Panc1 (cell line): ENCODE data around the gene MAGEH1. TPM values are rescaled to one million over a fixed set of nuclear protein-coding genes. Genes with fewer than 3 reads are reported as not detected.

Source experiments
- ATAC-seq: fragments of 200-7000 bp; cut with Tn5 transposase; 2 replicates; pipeline ENCODE4 v1.9.1; 2020; ENCODE audit warnings: mild to moderate bottlenecking, moderate library complexity
- BruUV-seq: library from RNA; stranded (reverse); fragments of 400-500 nt; replicated peaks from 2 replicates; lab custom pipeline; 2021; lab: Mats Ljungman, UMichigan
- CTCF ChIA-PET: fragments of 300-600 bp; sonication (Branson Sonifier 250); formaldehyde crosslinking; loops from one replicate; lab custom pipeline; 2022; ENCODE audit warnings: antibody characterized with exemption; lab: Charles Lee
- POLR2A ChIA-PET: fragments of 300-600 bp; sonication (Branson Sonifier 250); formaldehyde crosslinking; loops from one replicate; lab custom pipeline; 2022; ENCODE audit warnings: antibody characterized with exemption; lab: Charles Lee
- DNase-seq: peaks from one replicate; pipeline ENCODE4 v3.0.0-alpha.2; 2010; ENCODE audit warnings: low read depth, low spot score
- H3K27ac ChIP-seq: 2 replicates; pipeline ENCODE4 v1.5.1; 2011; ENCODE audit warnings: mild to moderate bottlenecking, low read length, inconsistent platforms
- H3K27me3 ChIP-seq: fragments of 200-500 bp; sonication (Bioruptor generic); 2 replicates; pipeline ENCODE4 v1.6.0; 2014; ENCODE audit warnings: low read length, inconsistent platforms; ENCODE audit not compliant: control insufficient read depth, insufficient read depth
- H3K36me3 ChIP-seq: fragments of 200-500 bp; sonication (Bioruptor generic); 2 replicates; pipeline ENCODE4 v1.5.1; 2014; ENCODE audit warnings: inconsistent platforms, mild to moderate bottlenecking, low read length, moderate library complexity; ENCODE audit not compliant: control insufficient read depth, insufficient read depth
- H3K4me1 ChIP-seq: 2 replicates; pipeline ENCODE4 v1.5.1; 2011; ENCODE audit warnings: inconsistent platforms, mild to moderate bottlenecking, low read length, moderate library complexity; ENCODE audit not compliant: control insufficient read depth, insufficient read depth
- H3K4me3 ChIP-seq, 2 experiments: 2 replicates each; pipeline ENCODE4 v1.5.1; 2011 to 2012; ENCODE audit warnings: low read depth in 2 of 2, low read length in 2 of 2, mild to moderate bottlenecking in 2 of 2, inconsistent platforms in 1 of 2, moderate library complexity in 1 of 2
- H3K9me3 ChIP-seq: fragments of 200-500 bp; sonication (Bioruptor generic); 2 replicates; pipeline ENCODE4 v1.5.1; 2014; ENCODE audit warnings: low read depth, mild to moderate bottlenecking, inconsistent platforms, low read length, moderate library complexity; ENCODE audit not compliant: control insufficient read depth, insufficient read depth
- POLR2AphosphoS5 ChIP-seq: IDR thresholded peaks from 2 replicates; pipeline ENCODE4 v1.6.1; 2012; ENCODE audit warnings: mild to moderate bottlenecking, low read depth, low read length, moderate library complexity
- SIN3A ChIP-seq: IDR thresholded peaks from 2 replicates; pipeline ENCODE4 v1.6.1; 2012; ENCODE audit warnings: low read depth, mild to moderate bottlenecking, low read length, moderate library complexity, borderline replicate concordance; ENCODE audit not compliant: insufficient read depth
- TCF7L2 ChIP-seq: IDR thresholded peaks from 2 replicates; pipeline ENCODE4 v1.6.1; 2011; ENCODE audit warnings: mild to moderate bottlenecking, low read depth, low read length, inconsistent platforms
- in situ Hi-C: cut with HindIII; loops from 2 replicates; pipeline ENCODE4 v1.10.0; 2016; ENCODE audit warnings: low sequenced_read_pairs, low pct_unique_long_range_greater_than_20kb
- intact Hi-C: fragments of 100-400 bp; cut with micrococcal nuclease; formaldehyde crosslinking; loops from one replicate; pipeline ENCODE4 v1.10.0; 2022; ENCODE audit not compliant: unreplicated experiment
- total RNA-seq: library from RNA; stranded (reverse); gene quantifications from one replicate; pipeline ENCODE4 v1.2.1, GENCODE V29; 2021; ENCODE audit not compliant: unreplicated experiment
- TF ChIP-seq, protein P1 (sequence below): fragments of 450-650 bp; IDR thresholded peaks from 2 replicates; pipeline ENCODE4 v1.5.1; 2017; ENCODE audit warnings: mild to moderate bottlenecking
- TF ChIP-seq, protein P2 (sequence below), 2 experiments: IDR thresholded peaks; 2 replicates each; pipeline ENCODE4 v1.6.1; 2011 to 2012; ENCODE audit warnings: low read depth in 2 of 2, control low read depth in 1 of 2, low read length in 1 of 2, mild to moderate bottlenecking in 1 of 2, moderate library complexity in 1 of 2; ENCODE audit not compliant: insufficient read depth in 1 of 2

Gene MAGEH1
- total RNA-seq, 1 experiment from 2014 or later = 5.7 TPM

DNA sequence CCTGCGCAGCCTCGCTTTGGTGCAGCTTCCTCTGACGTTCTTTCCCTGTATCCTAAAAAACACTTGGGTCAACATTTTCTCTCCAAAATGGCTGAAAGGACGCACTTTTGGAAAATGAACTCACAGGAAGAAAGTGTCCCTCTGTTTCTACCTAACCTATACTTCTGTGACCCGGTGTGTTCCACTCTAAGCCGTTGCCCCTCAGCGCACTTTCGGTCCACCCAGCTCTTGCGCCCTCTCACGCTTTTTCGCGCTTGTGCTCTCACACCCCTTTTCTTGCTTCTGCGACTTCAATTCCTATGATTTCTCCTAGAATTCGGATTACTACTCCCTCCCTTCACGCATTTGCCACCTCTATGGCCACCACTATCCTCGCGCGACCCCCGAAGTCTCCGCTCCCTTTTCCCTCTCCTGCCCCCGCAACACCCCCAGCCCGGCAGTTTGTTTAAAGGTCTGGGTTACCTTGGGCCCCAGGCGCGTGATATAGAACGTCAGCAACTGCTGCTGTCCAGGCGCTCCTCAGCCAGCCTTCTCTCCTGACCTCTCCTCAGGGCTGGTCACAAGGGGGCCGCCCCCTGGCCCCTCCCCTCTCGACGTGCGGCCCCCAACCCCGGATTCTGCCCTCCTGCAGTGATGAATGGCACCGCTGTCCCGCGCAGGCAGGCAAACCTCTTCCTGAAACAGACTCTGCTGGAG lies 37.5 kb downstream of the MAGEH1 start, which contains the start of gene USP51:
Gene USP51 (minus strand): TSS at position 535 of the 696 bp plus-strand sequence. CDS start 909 bp downstream, outside the sequence.
- peak within 1 kb of the TSS; percentile 74 for H3K27ac ChIP-seq
- in situ Hi-C loops (no loop called here), intact Hi-C loops (no loop called here)
- ATAC-seq (peak; percentile 58), DNase-seq (no peak)
- no peaks in the 10 kb centered on the region for H3K4me1 ChIP-seq
- ChIA-PET CTCF (interaction anchor here (0.7 kb wide), 2 partner anchors 33 to 38 kb away, joined by 3 to 5 read pairs; partner anchors contain the start of gene MAGEH1), POLR2A (no interaction called here)
- peak within 1 kb of the TSS; percentile 65 to 86 for H3K4me3 ChIP-seq
- H3K9me3 ChIP-seq = no peaks in the 10 kb centered on the region
- H3K36me3 ChIP-seq = no peaks in the 10 kb centered on the region
- TF ChIP-seq, protein P1, sequence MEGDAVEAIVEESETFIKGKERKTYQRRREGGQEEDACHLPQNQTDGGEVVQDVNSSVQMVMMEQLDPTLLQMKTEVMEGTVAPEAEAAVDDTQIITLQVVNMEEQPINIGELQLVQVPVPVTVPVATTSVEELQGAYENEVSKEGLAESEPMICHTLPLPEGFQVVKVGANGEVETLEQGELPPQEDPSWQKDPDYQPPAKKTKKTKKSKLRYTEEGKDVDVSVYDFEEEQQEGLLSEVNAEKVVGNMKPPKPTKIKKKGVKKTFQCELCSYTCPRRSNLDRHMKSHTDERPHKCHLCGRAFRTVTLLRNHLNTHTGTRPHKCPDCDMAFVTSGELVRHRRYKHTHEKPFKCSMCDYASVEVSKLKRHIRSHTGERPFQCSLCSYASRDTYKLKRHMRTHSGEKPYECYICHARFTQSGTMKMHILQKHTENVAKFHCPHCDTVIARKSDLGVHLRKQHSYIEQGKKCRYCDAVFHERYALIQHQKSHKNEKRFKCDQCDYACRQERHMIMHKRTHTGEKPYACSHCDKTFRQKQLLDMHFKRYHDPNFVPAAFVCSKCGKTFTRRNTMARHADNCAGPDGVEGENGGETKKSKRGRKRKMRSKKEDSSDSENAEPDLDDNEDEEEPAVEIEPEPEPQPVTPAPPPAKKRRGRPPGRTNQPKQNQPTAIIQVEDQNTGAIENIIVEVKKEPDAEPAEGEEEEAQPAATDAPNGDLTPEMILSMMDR = peak; percentile 48
- TF ChIP-seq SIN3A (0 out of 2 replicates have a peak, but pooled peaks have one; percentile 12), TCF7L2 (no peak)
- no TSS peak for BruUV-seq
- no peaks in the 10 kb centered on the region for H3K27me3 ChIP-seq

DNA sequence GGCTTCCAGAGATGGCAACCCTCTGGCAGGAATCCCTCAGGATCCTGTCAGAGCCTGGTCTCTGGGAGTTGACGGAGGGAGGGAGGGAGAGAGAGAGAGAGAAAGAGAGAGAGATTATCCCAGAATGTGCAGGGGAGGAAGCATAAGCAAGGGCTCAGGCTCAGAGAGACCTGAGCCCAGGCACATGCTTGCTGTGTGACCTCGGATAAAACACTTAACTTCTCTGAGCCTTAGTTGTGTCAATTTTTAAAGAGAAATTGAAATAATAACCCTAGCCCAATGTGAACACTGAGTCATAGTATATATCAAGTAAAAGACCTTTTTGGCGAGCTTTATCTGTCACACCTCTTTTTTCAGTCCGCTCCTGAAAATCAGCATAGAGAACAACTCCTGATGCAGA lies 38.2 kb downstream of the MAGEH1 start:
- no peak for ATAC-seq
- TF ChIP-seq, protein P1 = no peak
- TF ChIP-seq SIN3A (no peak), TCF7L2 (no peak), POLR2AphosphoS5 (no peak)
- TF ChIP-seq, protein P2, sequence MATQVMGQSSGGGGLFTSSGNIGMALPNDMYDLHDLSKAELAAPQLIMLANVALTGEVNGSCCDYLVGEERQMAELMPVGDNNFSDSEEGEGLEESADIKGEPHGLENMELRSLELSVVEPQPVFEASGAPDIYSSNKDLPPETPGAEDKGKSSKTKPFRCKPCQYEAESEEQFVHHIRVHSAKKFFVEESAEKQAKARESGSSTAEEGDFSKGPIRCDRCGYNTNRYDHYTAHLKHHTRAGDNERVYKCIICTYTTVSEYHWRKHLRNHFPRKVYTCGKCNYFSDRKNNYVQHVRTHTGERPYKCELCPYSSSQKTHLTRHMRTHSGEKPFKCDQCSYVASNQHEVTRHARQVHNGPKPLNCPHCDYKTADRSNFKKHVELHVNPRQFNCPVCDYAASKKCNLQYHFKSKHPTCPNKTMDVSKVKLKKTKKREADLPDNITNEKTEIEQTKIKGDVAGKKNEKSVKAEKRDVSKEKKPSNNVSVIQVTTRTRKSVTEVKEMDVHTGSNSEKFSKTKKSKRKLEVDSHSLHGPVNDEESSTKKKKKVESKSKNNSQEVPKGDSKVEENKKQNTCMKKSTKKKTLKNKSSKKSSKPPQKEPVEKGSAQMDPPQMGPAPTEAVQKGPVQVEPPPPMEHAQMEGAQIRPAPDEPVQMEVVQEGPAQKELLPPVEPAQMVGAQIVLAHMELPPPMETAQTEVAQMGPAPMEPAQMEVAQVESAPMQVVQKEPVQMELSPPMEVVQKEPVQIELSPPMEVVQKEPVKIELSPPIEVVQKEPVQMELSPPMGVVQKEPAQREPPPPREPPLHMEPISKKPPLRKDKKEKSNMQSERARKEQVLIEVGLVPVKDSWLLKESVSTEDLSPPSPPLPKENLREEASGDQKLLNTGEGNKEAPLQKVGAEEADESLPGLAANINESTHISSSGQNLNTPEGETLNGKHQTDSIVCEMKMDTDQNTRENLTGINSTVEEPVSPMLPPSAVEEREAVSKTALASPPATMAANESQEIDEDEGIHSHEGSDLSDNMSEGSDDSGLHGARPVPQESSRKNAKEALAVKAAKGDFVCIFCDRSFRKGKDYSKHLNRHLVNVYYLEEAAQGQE (IDR thresholded peaks at IDR 0.05; ENCODE audit: insufficient read depth in 1 of 2, low read depth in 2 of 2, low read length in 1 of 2) = no peak
- no peak for DNase-seq
- ChIA-PET CTCF (interaction anchor here (0.7 kb wide), 1 partner anchor 32 kb away, joined by 5 read pairs; no protein-coding TSS in a partner anchor), POLR2A (no interaction called here)
- Histone ChIP-seq H3K27me3 (no peaks in the 10 kb centered on the region), H3K4me3 (peak overlapping the region; percentile 65 to 86; a peak in 3 of 4 replicates), H3K4me1 (no peaks in the 10 kb centered on the region), H3K36me3 (no peaks in the 10 kb centered on the region), H3K9me3 (no peaks in the 10 kb centered on the region), H3K27ac (no peak overlapping the region)
- no TSS peak for BruUV-seq
- in situ Hi-C loops = no loop called here
- intact Hi-C loops = no loop called here
